ENCODE measurements around the gene ZNF74.

Gene ZNF74

DNA sequence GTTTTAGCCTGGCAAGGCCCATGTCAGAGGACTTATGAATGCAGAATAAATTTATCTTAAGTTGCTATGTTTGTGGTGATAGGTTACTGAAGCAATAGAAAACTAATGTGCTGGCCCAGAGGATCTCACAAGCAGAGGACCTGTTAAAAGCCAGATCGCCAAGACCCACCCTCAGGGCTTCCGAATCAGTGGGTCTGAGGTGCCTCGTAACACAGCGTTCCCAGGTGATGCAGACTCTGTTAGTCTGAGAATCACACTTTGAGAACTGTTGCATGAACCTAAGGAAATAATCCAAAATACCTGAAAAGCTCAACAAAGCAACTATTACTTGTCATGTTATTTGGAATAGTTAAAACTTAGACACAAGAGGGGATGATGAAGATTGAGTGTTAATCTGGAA is 50.4 kb downstream of the ZNF74 start:
- Histone ChIP-seq H3K4ac (ENCODE audit: low read length) (no peak overlapping the region), H3K9ac (ENCODE audit: low read depth, low read length, poor library complexity) (no peak overlapping the region), H2BK15ac (ENCODE audit: low read length) (no peak overlapping the region), H3K27ac (replicated peaks; ENCODE audit: low read length) (no peak overlapping the region), H2AK5ac (ENCODE audit: low read depth, low read length) (no peak overlapping the region), H3K14ac (ENCODE audit: low read length) (no peak overlapping the region), H3K9me3 (replicated peaks in 1 of 2; ENCODE audit: control insufficient read depth in 2 of 2, insufficient read depth in 1 of 2, low read depth in 1 of 2, low read length in 2 of 2) (no peaks in the 10 kb centered on the region), H3K79me1 (ENCODE audit: low read depth, low read length) (peaks cover 2% of the 10 kb centered on the region), H2BK12ac (ENCODE audit: low read length) (no peak overlapping the region), H2BK5ac (ENCODE audit: low read length) (no peak overlapping the region), H3K18ac (ENCODE audit: low read length) (no peak overlapping the region), H3K23ac (ENCODE audit: low read depth, low read length, poor library complexity) (no peak overlapping the region), H2AFZ (ENCODE audit: low read length) (no peak overlapping the region), H3K4me3 (ENCODE audit: low read length in 2 of 2) (no peak overlapping the region), H4K91ac (ENCODE audit: low read depth, low read length, poor library complexity) (no peak overlapping the region), H3K4me2 (ENCODE audit: insufficient read depth, low read length, poor library complexity, severe bottlenecking) (no peak overlapping the region), H3K27me3 (ENCODE audit: control insufficient read depth in 3 of 3, insufficient read depth in 3 of 3, low read depth in 1 of 3, low read length in 3 of 3) (peaks cover 0 to 2% (median 0%) of the 10 kb centered on the region in 3 experiments), H4K8ac (ENCODE audit: low read depth, low read length) (no peak overlapping the region), H3K36me3 (replicated peaks in 1 of 2; ENCODE audit: control insufficient read depth in 2 of 2, insufficient read depth in 2 of 2, low read length in 2 of 2) (peaks cover 34 to 56% of the 10 kb centered on the region in 2 donors), H3K4me1 (ENCODE audit: control insufficient read depth in 2 of 2, insufficient read depth in 1 of 2, low read depth in 1 of 2, low read length in 2 of 2) (no peaks in the 10 kb centered on the region), H2BK120ac (ENCODE audit: low read depth, low read length) (no peak overlapping the region)
- no CpG with 5 or more reads among the region's 4 CpGs for WGBS, 2 donors (ENCODE audit: extremely low coverage in 2 of 2, insufficient read length in 2 of 2, insufficient replicate concordance in 1 of 2)
- DNase-seq (ENCODE audit: low spot score): no peak

DNA sequence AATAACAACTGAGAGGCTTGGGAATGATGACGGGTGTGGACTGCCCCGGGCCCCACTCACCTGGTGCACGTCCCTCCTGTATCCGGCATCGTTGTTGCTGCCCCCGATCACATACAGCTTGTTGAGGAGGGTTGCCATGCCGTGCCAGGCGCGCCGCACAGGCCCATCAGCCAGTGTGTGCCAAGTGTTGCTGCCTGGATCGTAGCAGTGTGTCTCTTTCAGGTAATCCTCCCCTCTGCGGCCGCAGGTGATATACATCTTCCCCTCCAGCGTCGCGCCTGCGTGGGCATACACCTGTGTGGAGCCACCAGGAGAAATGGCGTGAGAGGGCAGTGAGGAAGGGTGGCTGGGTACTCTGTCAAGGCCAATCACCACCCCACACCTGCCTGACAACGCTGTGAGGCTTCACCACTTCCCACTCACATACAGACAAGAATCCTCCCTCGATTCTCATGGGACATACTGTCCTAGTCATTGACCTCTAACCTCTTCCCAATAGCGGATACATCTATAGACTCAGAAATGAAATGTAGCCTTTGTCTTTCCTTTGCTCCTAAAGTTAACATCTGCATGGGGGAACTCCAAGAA is 52.5 kb downstream of the ZNF74 start:
- Histone ChIP-seq H3K18ac (ENCODE audit: low read length) (no peak overlapping the region), H3K9me3 (replicated peaks in 1 of 2; ENCODE audit: control insufficient read depth in 2 of 2, insufficient read depth in 1 of 2, low read depth in 1 of 2, low read length in 2 of 2) (no peaks in the 10 kb centered on the region), H3K4me1 (ENCODE audit: control insufficient read depth in 2 of 2, insufficient read depth in 1 of 2, low read depth in 1 of 2, low read length in 2 of 2) (no peaks in the 10 kb centered on the region), H2AFZ (ENCODE audit: low read length) (no peak overlapping the region), H2BK5ac (ENCODE audit: low read length) (no peak overlapping the region), H3K14ac (ENCODE audit: low read length) (no peak overlapping the region), H2AK5ac (ENCODE audit: low read depth, low read length) (no peak overlapping the region), H3K27ac (replicated peaks; ENCODE audit: low read length) (no peak overlapping the region), H3K79me1 (ENCODE audit: low read depth, low read length) (peaks cover 2% of the 10 kb centered on the region), H3K4me2 (ENCODE audit: insufficient read depth, low read length, poor library complexity, severe bottlenecking) (no peak overlapping the region), H3K4me3 (ENCODE audit: low read length in 2 of 2) (no peak overlapping the region), H3K4ac (ENCODE audit: low read length) (no peak overlapping the region), H3K23ac (ENCODE audit: low read depth, low read length, poor library complexity) (peak overlapping the region; percentile 68), H4K8ac (ENCODE audit: low read depth, low read length) (no peak overlapping the region), H4K91ac (ENCODE audit: low read depth, low read length, poor library complexity) (no peak overlapping the region), H3K9ac (ENCODE audit: low read depth, low read length, poor library complexity) (no peak overlapping the region), H2BK12ac (ENCODE audit: low read length) (no peak overlapping the region), H2BK15ac (ENCODE audit: low read length) (no peak overlapping the region), H2BK120ac (ENCODE audit: low read depth, low read length) (no peak overlapping the region), H3K27me3 (ENCODE audit: control insufficient read depth in 3 of 3, insufficient read depth in 3 of 3, low read depth in 1 of 3, low read length in 3 of 3) (no peaks in the 10 kb centered on the region), H3K36me3 (replicated peaks in 1 of 2; ENCODE audit: control insufficient read depth in 2 of 2, insufficient read depth in 2 of 2, low read length in 2 of 2) (peaks cover 28 to 66% of the 10 kb centered on the region in 2 donors)
- no CpG with 5 or more reads among the region's 21 CpGs for WGBS, 2 donors (ENCODE audit: extremely low coverage in 2 of 2, insufficient read length in 2 of 2, insufficient replicate concordance in 1 of 2)
- DNase-seq (ENCODE audit: low spot score): no peak

DNA sequence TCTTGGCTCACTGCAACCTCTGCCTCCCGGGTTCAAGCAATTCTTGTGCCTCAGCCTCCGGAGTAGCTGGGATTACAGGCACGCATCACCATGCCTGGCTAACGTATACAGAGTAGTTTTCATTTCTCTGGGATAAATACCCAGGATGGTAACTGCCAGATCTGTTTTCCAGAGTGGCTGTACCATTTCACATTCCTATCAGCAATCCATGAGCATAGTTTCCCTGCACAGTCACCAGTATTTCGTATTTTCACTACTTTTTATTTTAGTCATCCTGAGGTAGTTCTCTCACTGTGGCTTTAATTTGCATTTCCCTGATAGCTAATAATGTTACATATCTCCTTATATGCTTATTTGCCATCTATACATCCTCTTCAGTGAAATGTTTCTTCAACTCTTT is 54.7 kb downstream of the ZNF74 start:
- Histone ChIP-seq H3K14ac (ENCODE audit: low read length) (no peak overlapping the region), H3K18ac (ENCODE audit: low read length) (no peak overlapping the region), H3K9ac (ENCODE audit: low read depth, low read length, poor library complexity) (no peak overlapping the region), H3K23ac (ENCODE audit: low read depth, low read length, poor library complexity) (no peak overlapping the region), H3K4me2 (ENCODE audit: insufficient read depth, low read length, poor library complexity, severe bottlenecking) (no peak overlapping the region), H2BK120ac (ENCODE audit: low read depth, low read length) (no peak overlapping the region), H2BK5ac (ENCODE audit: low read length) (no peak overlapping the region), H3K9me3 (replicated peaks in 1 of 2; ENCODE audit: control insufficient read depth in 2 of 2, insufficient read depth in 1 of 2, low read depth in 1 of 2, low read length in 2 of 2) (no peaks in the 10 kb centered on the region), H3K4me1 (ENCODE audit: control insufficient read depth in 2 of 2, insufficient read depth in 1 of 2, low read depth in 1 of 2, low read length in 2 of 2) (no peaks in the 10 kb centered on the region), H2AK5ac (ENCODE audit: low read depth, low read length) (no peak overlapping the region), H3K27me3 (ENCODE audit: control insufficient read depth in 3 of 3, insufficient read depth in 3 of 3, low read depth in 1 of 3, low read length in 3 of 3) (no peaks in the 10 kb centered on the region), H3K36me3 (replicated peaks in 1 of 2; ENCODE audit: control insufficient read depth in 2 of 2, insufficient read depth in 2 of 2, low read length in 2 of 2) (peaks cover 18 to 68% of the 10 kb centered on the region in 2 donors), H3K27ac (replicated peaks; ENCODE audit: low read length) (no peak overlapping the region), H2AFZ (ENCODE audit: low read length) (no peak overlapping the region), H4K91ac (ENCODE audit: low read depth, low read length, poor library complexity) (no peak overlapping the region), H2BK12ac (ENCODE audit: low read length) (no peak overlapping the region), H4K8ac (ENCODE audit: low read depth, low read length) (no peak overlapping the region), H3K79me1 (ENCODE audit: low read depth, low read length) (peaks cover 2% of the 10 kb centered on the region), H2BK15ac (ENCODE audit: low read length) (no peak overlapping the region), H3K4me3 (ENCODE audit: low read length in 2 of 2) (no peak overlapping the region), H3K4ac (ENCODE audit: low read length) (no peak overlapping the region)
- no peak for DNase-seq (ENCODE audit: low spot score)
- no CpG with 5 or more reads among the region's 5 CpGs for WGBS, 2 donors (ENCODE audit: extremely low coverage in 2 of 2, insufficient read length in 2 of 2, insufficient replicate concordance in 1 of 2)

DNA sequence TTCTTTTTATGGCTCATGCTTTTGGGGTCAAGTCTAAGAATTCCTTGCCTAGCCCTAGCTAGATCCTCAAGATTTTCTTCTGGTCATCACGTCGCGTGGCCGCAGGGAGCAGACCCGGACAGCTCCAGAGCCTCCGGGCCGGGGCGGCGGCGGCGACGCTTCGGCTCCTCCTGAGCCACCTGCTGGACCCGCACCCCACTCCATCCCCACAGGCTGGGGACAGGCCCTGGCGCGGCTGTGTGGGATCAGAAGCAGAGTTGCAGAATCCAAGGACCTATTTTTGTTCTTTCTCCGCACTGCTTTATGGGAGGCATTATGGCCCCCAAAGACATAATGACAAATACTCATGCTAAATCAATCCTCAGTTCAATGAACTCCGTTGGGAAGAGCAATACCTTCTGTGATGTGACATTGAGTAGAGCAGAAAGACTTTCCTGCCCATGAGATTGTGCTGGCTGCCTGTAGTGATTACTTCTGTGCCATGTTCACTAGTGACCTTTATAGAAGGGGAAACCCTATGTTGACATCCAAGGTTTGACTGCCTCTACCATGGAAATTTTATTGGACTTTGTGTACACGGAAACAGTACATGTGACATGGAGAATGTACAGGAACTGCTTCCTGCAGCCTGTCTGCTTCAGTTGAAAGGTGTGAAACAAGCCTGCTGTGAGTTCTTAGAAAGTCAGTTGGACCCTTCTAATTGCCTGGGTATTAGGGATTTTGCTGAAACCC is 56.0 kb downstream of the ZNF74 start:
- no peak overlapping the region for H3K18ac ChIP-seq (ENCODE audit: low read length)
- H4K8ac ChIP-seq (ENCODE audit: low read depth, low read length): no peak overlapping the region
- no peak overlapping the region for H3K9ac ChIP-seq (ENCODE audit: low read depth, low read length, poor library complexity)
- H2BK120ac ChIP-seq (ENCODE audit: low read depth, low read length): no peak overlapping the region
- WGBS, 2 donors (ENCODE audit: extremely low coverage in 2 of 2, insufficient read length in 2 of 2, insufficient replicate concordance in 1 of 2): no CpG with 5 or more reads among the region's 19 CpGs
- no peaks in the 10 kb centered on the region for H3K9me3 ChIP-seq (replicated peaks in 1 of 2; ENCODE audit: control insufficient read depth in 2 of 2, insufficient read depth in 1 of 2, low read depth in 1 of 2, low read length in 2 of 2)
- H2BK12ac ChIP-seq (ENCODE audit: low read length): no peak overlapping the region
- no peak overlapping the region for H3K4ac ChIP-seq (ENCODE audit: low read length)
- no peak overlapping the region for H3K4me2 ChIP-seq (ENCODE audit: insufficient read depth, low read length, poor library complexity, severe bottlenecking)
- H3K4me1 ChIP-seq (ENCODE audit: control insufficient read depth in 2 of 2, insufficient read depth in 1 of 2, low read depth in 1 of 2, low read length in 2 of 2): no peaks in the 10 kb centered on the region
- H2AFZ ChIP-seq (ENCODE audit: low read length): no peak overlapping the region
- H2BK5ac ChIP-seq (ENCODE audit: low read length): no peak overlapping the region
- peaks cover 13 to 65% of the 10 kb centered on the region in 2 donors for H3K36me3 ChIP-seq (replicated peaks in 1 of 2; ENCODE audit: control insufficient read depth in 2 of 2, insufficient read depth in 2 of 2, low read length in 2 of 2)
- no peak overlapping the region for H2BK15ac ChIP-seq (ENCODE audit: low read length)
- no peak for DNase-seq (ENCODE audit: low spot score)
- H4K91ac ChIP-seq (ENCODE audit: low read depth, low read length, poor library complexity): no peak overlapping the region
- H3K23ac ChIP-seq (ENCODE audit: low read depth, low read length, poor library complexity): no peak overlapping the region
- peaks cover 2% of the 10 kb centered on the region for H3K79me1 ChIP-seq (ENCODE audit: low read depth, low read length)
- no peak overlapping the region for H3K27ac ChIP-seq (replicated peaks; ENCODE audit: low read length)
- H3K14ac ChIP-seq (ENCODE audit: low read length): no peak overlapping the region
- H3K27me3 ChIP-seq (ENCODE audit: control insufficient read depth in 3 of 3, insufficient read depth in 3 of 3, low read depth in 1 of 3, low read length in 3 of 3): no peaks in the 10 kb centered on the region
- no peak overlapping the region for H3K4me3 ChIP-seq (ENCODE audit: low read length in 2 of 2)
- H2AK5ac ChIP-seq (ENCODE audit: low read depth, low read length): no peak overlapping the region
